ENCODE results near the gene ANAPC13. TPM values are rescaled to one million over a fixed set of nuclear protein-coding genes. Genes with fewer than 3 reads are reported as not detected.

ANAPC13 gene
- total RNA-seq, 1 donor from 2014 or later = 58.1 TPM

GRCh38 chr3:134441821-134442220 is 44.0 kb downstream of the ANAPC13 start:
- H3K9me3 ChIP-seq = no peaks in the 10 kb centered on the region
- intact Hi-C loops (cut with DNase I) = no loop called here
- H3K27me3 ChIP-seq = no peaks in the 10 kb centered on the region
- H3K4me3 ChIP-seq = no peak overlapping the region
- H3K36me3 ChIP-seq = no peaks in the 10 kb centered on the region
- no peak overlapping the region for H3K27ac ChIP-seq
- ATAC-seq (no peak), DNase-seq (no peak)
- H3K4me1 ChIP-seq = peaks cover 16% of the 10 kb centered on the region
- TF ChIP-seq CTCF (IDR thresholded peaks at IDR 0.05) = no peak

GRCh38 chr3:134441321-134441720 is 44.5 kb downstream of the ANAPC13 start:
- intact Hi-C loops (cut with DNase I) = no loop called here

GRCh38 chr3:134437211-134437752 is 48.5 kb downstream of the ANAPC13 start:
- TF ChIP-seq CTCF (IDR thresholded peaks at IDR 0.05) = no peak
- DNase-seq (no peak), ATAC-seq (no peak)
- Histone ChIP-seq H3K27me3 (no peaks in the 10 kb centered on the region), H3K4me1 (no peaks in the 10 kb centered on the region), H3K36me3 (no peaks in the 10 kb centered on the region), H3K4me3 (no peak overlapping the region), H3K9me3 (no peaks in the 10 kb centered on the region), H3K27ac (no peak overlapping the region)
- intact Hi-C loops (cut with DNase I) = no loop called here

More at GRCh38 chr3:134441321-134441720, 44.5 kb downstream of the ANAPC13 start:
- Histone ChIP-seq H3K36me3 (no peaks in the 10 kb centered on the region), H3K27ac (no peak overlapping the region), H3K27me3 (no peaks in the 10 kb centered on the region), H3K4me1 (peaks cover 11% of the 10 kb centered on the region), H3K4me3 (no peak overlapping the region), H3K9me3 (no peaks in the 10 kb centered on the region)
- TF ChIP-seq CTCF (IDR thresholded peaks at IDR 0.05) = no peak
- DNase-seq (no peak), ATAC-seq (no peak)

GRCh38 chr3:134432236-134432635 is 53.5 kb downstream of the ANAPC13 start:
- Histone ChIP-seq H3K4me3 (no peak overlapping the region), H3K4me1 (no peaks in the 10 kb centered on the region), H3K9me3 (no peaks in the 10 kb centered on the region), H3K27ac (no peak overlapping the region), H3K27me3 (no peaks in the 10 kb centered on the region), H3K36me3 (no peaks in the 10 kb centered on the region)
- DNase-seq = no peak
- intact Hi-C loops (cut with DNase I) = no loop called here
- ATAC-seq = no peak
- no peak for TF ChIP-seq CTCF (IDR thresholded peaks at IDR 0.05)

GRCh38 chr3:134430950-134431445 is 54.8 kb downstream of the ANAPC13 start:
- H3K9me3 ChIP-seq = no peaks in the 10 kb centered on the region
- ATAC-seq = no peak
- no peak overlapping the region for H3K27ac ChIP-seq
- no peaks in the 10 kb centered on the region for H3K36me3 ChIP-seq
- intact Hi-C loops (cut with DNase I) = no loop called here
- no peaks in the 10 kb centered on the region for H3K4me1 ChIP-seq
- no peak for TF ChIP-seq CTCF (IDR thresholded peaks at IDR 0.05)
- DNase-seq = no peak
- no peak overlapping the region for H3K4me3 ChIP-seq
- no peaks in the 10 kb centered on the region for H3K27me3 ChIP-seq

- ATAC-seq (no peak), DNase-seq (no peak)
- Histone ChIP-seq H3K4me1 (no peaks in the 10 kb centered on the region), H3K36me3 (no peaks in the 10 kb centered on the region), H3K27ac (no peak overlapping the region), H3K4me3 (no peak overlapping the region), H3K27me3 (no peaks in the 10 kb centered on the region), H3K9me3 (no peaks in the 10 kb centered on the region)
- no peak for TF ChIP-seq CTCF (IDR thresholded peaks at IDR 0.05)
- intact Hi-C loops (cut with DNase I) = no loop called here
Measured at GRCh38 chr3:134430174-134430573, 55.6 kb downstream of the ANAPC13 start.

Measured in upper lobe of right lung (tissue), 1 donor.